MM.1S (cell line): ENCODE measurements around the gene RFTN1.

Source experiments
- DNase-seq: peaks from one replicate; pipeline ENCODE4 v3.0.0-alpha.2; 2015
- H2AFZ ChIP-seq: fragments of 300-600 bp; sonication (generic); 2 replicates; pipeline ENCODE4 v1.6.0; 2016; ENCODE audit warnings: antibody characterized with exemption, low read length
- H3F3A ChIP-seq: fragments of 300-600 bp; sonication (generic); 2 replicates; pipeline ENCODE4 v1.6.1; 2016; ENCODE audit warnings: mild to moderate bottlenecking, antibody characterized with exemption, low read length, moderate library complexity, mixed read lengths; ENCODE audit not compliant: insufficient read depth
- H3K27ac ChIP-seq: fragments of 300-600 bp; sonication (generic); 2 replicates; pipeline ENCODE4 v1.5.1; 2016; ENCODE audit warnings: mild to moderate bottlenecking, low read length
- H3K27me3 ChIP-seq: fragments of 300-600 bp; sonication (generic); replicated peaks from 2 replicates; pipeline ENCODE4 v1.6.0; 2016; ENCODE audit warnings: low read length; ENCODE audit not compliant: insufficient read depth
- H3K36me3 ChIP-seq: fragments of 300-600 bp; sonication (generic); replicated peaks from 2 replicates; pipeline ENCODE4 v1.6.1; 2016; ENCODE audit warnings: mild to moderate bottlenecking, low read length, mixed read lengths; ENCODE audit not compliant: insufficient read depth
- H3K4me1 ChIP-seq: fragments of 300-600 bp; sonication (generic); 2 replicates; pipeline ENCODE4 v1.6.1; 2016; ENCODE audit warnings: low read length, mixed read lengths
- H3K4me2 ChIP-seq: fragments of 300-600 bp; sonication (generic); 2 replicates; pipeline ENCODE4 v1.6.0; 2016; ENCODE audit warnings: low read depth, low read length
- H3K4me3 ChIP-seq: fragments of 300-600 bp; sonication (generic); 2 replicates; pipeline ENCODE4 v1.5.1; 2016; ENCODE audit warnings: low read length, mixed read lengths
- H3K79me2 ChIP-seq: fragments of 300-600 bp; sonication (generic); 2 replicates; pipeline ENCODE4 v1.6.1; 2016; ENCODE audit warnings: mixed run types, low read length, mixed read lengths
- H3K9ac ChIP-seq: fragments of 300-600 bp; sonication (generic); 2 replicates; pipeline ENCODE4 v1.6.1; 2016; ENCODE audit warnings: low read length, mixed read lengths
- H3K9me2 ChIP-seq: fragments of 300-600 bp; sonication (generic); replicated peaks from 2 replicates; pipeline ENCODE4 v1.6.1; 2016; ENCODE audit warnings: mild to moderate bottlenecking, low read length, mixed read lengths; ENCODE audit not compliant: insufficient read depth
- H3K9me3 ChIP-seq: fragments of 300-600 bp; sonication (generic); replicated peaks from 2 replicates; pipeline ENCODE4 v1.6.1; 2016; ENCODE audit warnings: mild to moderate bottlenecking, low read length, mixed read lengths; ENCODE audit not compliant: insufficient read depth
- H4K20me1 ChIP-seq: fragments of 300-600 bp; sonication (generic); 2 replicates; pipeline ENCODE4 v1.6.1; 2016; ENCODE audit warnings: mild to moderate bottlenecking, low read length, moderate library complexity, mixed read lengths; ENCODE audit not compliant: insufficient read depth
- CTCF ChIP-seq: fragments of 300-600 bp; sonication (generic); IDR thresholded peaks from 2 replicates; pipeline ENCODE4 v1.5.1; 2016; ENCODE audit warnings: antibody characterized with exemption, low read length, mixed read lengths
- EZH2 ChIP-seq: fragments of 300-600 bp; sonication (generic); optimal IDR thresholded peaks from 2 replicates; pipeline ENCODE3; 2017; ENCODE audit warnings: low read depth, mild to moderate bottlenecking, antibody characterized with exemption, low read length, mixed read lengths
- EZH2phosphoT487 ChIP-seq: fragments of 300-600 bp; sonication (generic); IDR thresholded peaks from 2 replicates; pipeline ENCODE4 v1.6.1; 2018; ENCODE audit warnings: antibody characterized with exemption, low read length

The RFTN1 gene

GRCh38 chr3:16466822-16467221 is 46.7 kb downstream of the RFTN1 start:
- no peak overlapping the region for H3K27ac ChIP-seq
- no peaks in the 10 kb centered on the region for H3K79me2 ChIP-seq
- no peaks in the 10 kb centered on the region for H3K27me3 ChIP-seq
- H3K9me2 ChIP-seq = no peaks in the 10 kb centered on the region
- H2AFZ ChIP-seq = no peak overlapping the region
- H3K4me2 ChIP-seq = no peak overlapping the region
- no peaks in the 10 kb centered on the region for H3K9me3 ChIP-seq
- H3K36me3 ChIP-seq = no peaks in the 10 kb centered on the region
- no peaks in the 10 kb centered on the region for H3F3A ChIP-seq
- H3K4me1 ChIP-seq = no peaks in the 10 kb centered on the region
- no peak for TF ChIP-seq CTCF
- TF ChIP-seq EZH2 = no peak
- TF ChIP-seq EZH2phosphoT487 = no peak
- H3K9ac ChIP-seq = no peak overlapping the region
- H3K4me3 ChIP-seq = no peak overlapping the region
- H4K20me1 ChIP-seq = no peaks in the 10 kb centered on the region
- DNase-seq = no peak

GRCh38 chr3:16464511-16465148 is 48.9 kb downstream of the RFTN1 start:
- TF ChIP-seq EZH2 (no peak), EZH2phosphoT487 (no peak), CTCF (no peak)
- Histone ChIP-seq H3K27me3 (no peaks in the 10 kb centered on the region), H3F3A (no peaks in the 10 kb centered on the region), H3K9ac (no peak overlapping the region), H3K9me3 (no peaks in the 10 kb centered on the region), H2AFZ (no peak overlapping the region), H3K4me3 (no peak overlapping the region), H3K27ac (no peak overlapping the region), H3K4me2 (no peak overlapping the region), H3K79me2 (no peaks in the 10 kb centered on the region), H4K20me1 (no peaks in the 10 kb centered on the region), H3K4me1 (no peaks in the 10 kb centered on the region), H3K9me2 (no peaks in the 10 kb centered on the region), H3K36me3 (no peaks in the 10 kb centered on the region)
- DNase-seq = no peak

- H4K20me1 ChIP-seq = no peaks in the 10 kb centered on the region
- H3K27ac ChIP-seq = no peak overlapping the region
- no peak for DNase-seq
- no peaks in the 10 kb centered on the region for H3K36me3 ChIP-seq
- H3K27me3 ChIP-seq = no peaks in the 10 kb centered on the region
- no peak overlapping the region for H3K9ac ChIP-seq
- H3K4me3 ChIP-seq = no peak overlapping the region
- no peaks in the 10 kb centered on the region for H3K4me1 ChIP-seq
- no peak overlapping the region for H3K4me2 ChIP-seq
- H3K9me3 ChIP-seq = no peaks in the 10 kb centered on the region
- H3F3A ChIP-seq = no peaks in the 10 kb centered on the region
- no peak for TF ChIP-seq CTCF
- no peak for TF ChIP-seq EZH2phosphoT487
- TF ChIP-seq EZH2 = no peak
- no peaks in the 10 kb centered on the region for H3K79me2 ChIP-seq
- no peaks in the 10 kb centered on the region for H3K9me2 ChIP-seq
- no peak overlapping the region for H2AFZ ChIP-seq
These were observed 49.6 kb downstream of the RFTN1 start for GRCh38 chr3:16463914-16464313.
